KOPT-K1 (cell line): Measurements from ENCODE around the gene C12orf75.

Source experiments
- H3K27ac ChIP-seq: fragments of 200-600 bp; sonication (generic); 2 replicates; pipeline ENCODE4 v1.5.1; 2016; ENCODE audit warnings: antibody characterized with exemption, mild to moderate bottlenecking, low read depth, low read length; ENCODE audit not compliant: poor library complexity, severe bottlenecking
- H3K36me3 ChIP-seq: fragments of 200-600 bp; sonication (generic); 2 replicates; pipeline ENCODE4 v1.5.1; 2017; ENCODE audit warnings: antibody characterized with exemption, mild to moderate bottlenecking, low read length, moderate library complexity; ENCODE audit not compliant: insufficient read depth
- H3K9me3 ChIP-seq: fragments of 200-600 bp; sonication (generic); 2 replicates; pipeline ENCODE4 v1.5.1; 2017; ENCODE audit warnings: antibody characterized with exemption, low read length, mild to moderate bottlenecking; ENCODE audit not compliant: insufficient read depth, poor library complexity, severe bottlenecking

Gene C12orf75

GRCh38 chr12:105359856-105360255, 29.4 kb downstream of the C12orf75 start:
- Histone ChIP-seq H3K27ac (no peak overlapping the region), H3K36me3 (peaks cover 21% of the 10 kb centered on the region), H3K9me3 (no peaks in the 10 kb centered on the region)

GRCh38 chr12:105363890-105364289, 33.4 kb downstream of the C12orf75 start:
- no peaks in the 10 kb centered on the region for H3K9me3 ChIP-seq
- H3K27ac ChIP-seq, result no peak overlapping the region
- H3K36me3 ChIP-seq, result peaks cover 39% of the 10 kb centered on the region

GRCh38 chr12:105365231-105365630, 34.7 kb downstream of the C12orf75 start:
- H3K36me3 ChIP-seq, result peaks cover 43% of the 10 kb centered on the region
- no peaks in the 10 kb centered on the region for H3K9me3 ChIP-seq
- no peak overlapping the region for H3K27ac ChIP-seq

GRCh38 chr12:105368047-105368646, 37.7 kb downstream of the C12orf75 start:
- no peaks in the 10 kb centered on the region for H3K9me3 ChIP-seq
- no peak overlapping the region for H3K27ac ChIP-seq
- peaks cover 62% of the 10 kb centered on the region for H3K36me3 ChIP-seq

GRCh38 chr12:105369014-105369413, 38.5 kb downstream of the C12orf75 start:
- Histone ChIP-seq H3K36me3 (peaks cover 71% of the 10 kb centered on the region), H3K27ac (no peak overlapping the region), H3K9me3 (no peaks in the 10 kb centered on the region)

- Histone ChIP-seq H3K27ac (no peak overlapping the region), H3K9me3 (no peaks in the 10 kb centered on the region), H3K36me3 (peaks cover 50% of the 10 kb centered on the region)
These were observed 43.8 kb downstream of the C12orf75 start for GRCh38 chr12:105374303-105374702.

- peaks cover 25% of the 10 kb centered on the region for H3K36me3 ChIP-seq
- H3K27ac ChIP-seq, result no peak overlapping the region
These were observed 46.6 kb downstream of the C12orf75 start for GRCh38 chr12:105377077-105377476.

GRCh38 chr12:105378911-105379310, 48.4 kb downstream of the C12orf75 start:
- no peak overlapping the region for H3K27ac ChIP-seq
- no peaks in the 10 kb centered on the region for H3K9me3 ChIP-seq

More at GRCh38 chr12:105377077-105377476, 46.6 kb downstream of the C12orf75 start:
- no peaks in the 10 kb centered on the region for H3K9me3 ChIP-seq

GRCh38 chr12:105382771-105383622, 52.5 kb downstream of the C12orf75 start:
- no peaks in the 10 kb centered on the region for H3K36me3 ChIP-seq
- H3K9me3 ChIP-seq, result no peaks in the 10 kb centered on the region
- H3K27ac ChIP-seq, result no peak overlapping the region

More at GRCh38 chr12:105378911-105379310, 48.4 kb downstream of the C12orf75 start:
- peaks cover 6% of the 10 kb centered on the region for H3K36me3 ChIP-seq

GRCh38 chr12:105384220-105384619, 53.7 kb downstream of the C12orf75 start:
- H3K27ac ChIP-seq, result no peak overlapping the region
- H3K36me3 ChIP-seq, result no peaks in the 10 kb centered on the region
- no peaks in the 10 kb centered on the region for H3K9me3 ChIP-seq

GRCh38 chr12:105384916-105385535, 54.5 kb downstream of the C12orf75 start:
- H3K36me3 ChIP-seq, result no peaks in the 10 kb centered on the region
- no peaks in the 10 kb centered on the region for H3K9me3 ChIP-seq
- H3K27ac ChIP-seq, result no peak overlapping the region

- H3K9me3 ChIP-seq, result no peaks in the 10 kb centered on the region
- no peak overlapping the region for H3K27ac ChIP-seq
- no peaks in the 10 kb centered on the region for H3K36me3 ChIP-seq
These were observed 55.9 kb downstream of the C12orf75 start for GRCh38 chr12:105386431-105386830.

GRCh38 chr12:105391231-105391630, 60.7 kb downstream of the C12orf75 start:
- Histone ChIP-seq H3K9me3 (no peaks in the 10 kb centered on the region), H3K27ac (no peak overlapping the region), H3K36me3 (no peaks in the 10 kb centered on the region)

GRCh38 chr12:105393587-105393986, 63.1 kb downstream of the C12orf75 start:
- Histone ChIP-seq H3K9me3 (peaks cover 6% of the 10 kb centered on the region), H3K36me3 (no peaks in the 10 kb centered on the region)

GRCh38 chr12:105396024-105396423, 65.5 kb downstream of the C12orf75 start:
- Histone ChIP-seq H3K27ac (no peak overlapping the region), H3K36me3 (no peaks in the 10 kb centered on the region), H3K9me3 (peaks cover 10% of the 10 kb centered on the region)

More at GRCh38 chr12:105393587-105393986, 63.1 kb downstream of the C12orf75 start:
- no peak overlapping the region for H3K27ac ChIP-seq
